ENCODE results near the gene INAVA. TPM values are rescaled to one million over a fixed set of nuclear protein-coding genes. Genes with fewer than 3 reads are reported as not detected.

The INAVA gene
- total RNA-seq, 1 experiment from 2014 or later, result 36.8 TPM

- H3K4me2 ChIP-seq (ENCODE audit: insufficient read depth, insufficient read length, low read length), result no peak overlapping the region
- H3K18ac ChIP-seq (ENCODE audit: insufficient read length, low read depth, low read length), result no peak overlapping the region
- no peak overlapping the region for H3K14ac ChIP-seq (ENCODE audit: insufficient read depth, low read length)
- Mint-ChIP-seq H3K36me3 (ENCODE audit: insufficient read depth in 1 of 3, low read depth in 3 of 3) (peaks cover 0 to 9% (median 4%) of the 10 kb centered on the region in 3 experiments; a peak in 2 of 7 replicates), H3K9me3 (no peaks in the 10 kb centered on the region), H3K4me3 (no peak overlapping the region), H3K27me3 (ENCODE audit: low read depth) (no peaks in the 10 kb centered on the region), H3K27ac (no peak overlapping the region), H3K4me1 (peaks cover 5 to 12% of the 10 kb centered on the region in 2 experiments; a peak in 3 of 4 replicates)
- H2BK5ac ChIP-seq (ENCODE audit: insufficient read length, low read length), result no peak overlapping the region
- H3K9ac ChIP-seq (ENCODE audit: extremely low read depth, insufficient read length, low read length), result no peak overlapping the region
- H4K20me1 ChIP-seq (ENCODE audit: control insufficient read depth, insufficient read depth, insufficient read length), result no peaks in the 10 kb centered on the region
- H3K27ac ChIP-seq (ENCODE audit: insufficient read length, low read depth, low read length), result no peak overlapping the region
- no peaks in the 10 kb centered on the region for H3K27me3 ChIP-seq (ENCODE audit: insufficient read depth, low read length)
- no peak overlapping the region for H2BK12ac ChIP-seq (ENCODE audit: insufficient read length, low read depth, low read length)
- H3T11ph ChIP-seq (ENCODE audit: low read length), result no peak overlapping the region
- H2BK20ac ChIP-seq (ENCODE audit: low read depth, low read length, poor library complexity, severe bottlenecking), result no peak overlapping the region
- no peak overlapping the region for H2AFZ ChIP-seq (ENCODE audit: low read length)
- no peaks in the 10 kb centered on the region for H3K79me2 ChIP-seq (ENCODE audit: insufficient read depth, low read length)
- no CpG with 5 or more reads among the region's 9 CpGs for WGBS (ENCODE audit: extremely low coverage, insufficient read length, low lambda C conversion rate)
- no peaks in the 10 kb centered on the region for H3K79me1 ChIP-seq (ENCODE audit: insufficient read depth, low read depth, low read length, poor library complexity, severe bottlenecking)
- H4K8ac ChIP-seq (replicated peaks; ENCODE audit: insufficient read length, low read depth, low read length), result no peak overlapping the region
- H3K4me1 ChIP-seq (ENCODE audit: insufficient read depth, low read length), result no peaks in the 10 kb centered on the region
- no peak overlapping the region for H3K4ac ChIP-seq (ENCODE audit: low read depth, low read length)
- no peak overlapping the region for H4K91ac ChIP-seq (ENCODE audit: insufficient read length, low read depth, low read length)
- H4K5ac ChIP-seq (ENCODE audit: insufficient read length, low read depth, low read length), result no peak overlapping the region
- TF ChIP-seq CTCF (conservative IDR thresholded peaks at IDR 0.05), result no peak
- H3K23ac ChIP-seq (ENCODE audit: insufficient read length, low read depth, low read length), result no peak overlapping the region
- H3K56ac ChIP-seq (ENCODE audit: insufficient read length, low read depth, low read length), result no peak overlapping the region
- no peak overlapping the region for H2BK15ac ChIP-seq (ENCODE audit: low read depth, low read length)
- DNase-seq, result no peak
- H2AK5ac ChIP-seq (ENCODE audit: insufficient read length, low read length), result no peak overlapping the region
- H2BK120ac ChIP-seq (ENCODE audit: low read depth, low read length, poor library complexity, severe bottlenecking), result no peak overlapping the region
- H3K9me3 ChIP-seq (ENCODE audit: control insufficient read depth, low read depth, low read length), result no peaks in the 10 kb centered on the region
- H3K23me2 ChIP-seq (ENCODE audit: insufficient read length, low read depth, low read length, poor library complexity, severe bottlenecking), result no peaks in the 10 kb centered on the region
Observed at GRCh38 chr1:200862713-200863415, 31.8 kb upstream of the INAVA start.

Measured in H9 (cell line).